A549 (cell line): Measurements from ENCODE around the gene NXN.

Experiments
- CTCF ChIP-seq: fragments of >200 bp; sonication (Bioruptor Twin); formaldehyde crosslinking; IDR thresholded peaks from 3 replicates; pipeline ENCODE4 v1.5.1; 2016
- EHF ChIP-seq: fragments of 250-450 bp; sonication (Bioruptor Pico); IDR thresholded peaks from 2 replicates; pipeline ENCODE4 v1.5.0; 2020; ENCODE audit warnings: mild to moderate bottlenecking
- EHMT2 ChIP-seq: fragments of 200-600 bp; sonication (generic); IDR thresholded peaks from 2 replicates; pipeline ENCODE4 v1.6.1; 2016; ENCODE audit warnings: antibody characterized with exemption, low read depth, mild to moderate bottlenecking, moderate library complexity
- EP300 ChIP-seq, 2 experiments: fragments of >200 bp; sonication (Bioruptor Twin); formaldehyde crosslinking; IDR thresholded peaks; 2 replicates in 1 of 2; 3 replicates in 1 of 2; pipeline ENCODE4 v1.6.1; 2016 to 2017
- HDAC2 ChIP-seq: fragments of 200-600 bp; sonication (generic); IDR thresholded peaks from 2 replicates; pipeline ENCODE4 v1.6.1; 2016
- HOXA7 ChIP-seq: fragments of 250-450 bp; sonication (Bioruptor Pico); IDR thresholded peaks from 2 replicates; pipeline ENCODE4 v1.5.0; 2020; ENCODE audit warnings: mild to moderate bottlenecking, moderate library complexity
- MAX ChIP-seq: IDR thresholded peaks from 2 replicates; pipeline ENCODE4 v1.6.1; 2012
- POLR2A ChIP-seq: IDR thresholded peaks from 2 replicates; pipeline ENCODE4 v1.6.1; 2012; ENCODE audit warnings: mild to moderate bottlenecking, low read length
- REST ChIP-seq: fragments of 200-600 bp; sonication (generic); IDR thresholded peaks from 2 replicates; pipeline ENCODE4 v1.6.1; 2016; ENCODE audit warnings: antibody characterized with exemption, mild to moderate bottlenecking, moderate library complexity
- RFX5 ChIP-seq: fragments of 450-650 bp; IDR thresholded peaks from 2 replicates; pipeline ENCODE4 v1.7.1; 2014; ENCODE audit warnings: antibody characterized with exemption, mild to moderate bottlenecking, moderate library complexity
- USF2 ChIP-seq: fragments of 450-650 bp; IDR thresholded peaks from 2 replicates; pipeline ENCODE4 v1.6.1; 2014; ENCODE audit warnings: antibody characterized with exemption
- ZSCAN20 ChIP-seq: fragments of 250-450 bp; sonication (Bioruptor Pico); IDR thresholded peaks from 2 replicates; pipeline ENCODE4 v1.8.0; 2022; ENCODE audit warnings: mild to moderate bottlenecking, moderate library complexity

GRCh38 chr17:860805-861204 is 118.8 kb downstream of the NXN start:
- no peak for TF ChIP-seq CTCF
- TF ChIP-seq ZSCAN20 (CRISPR knock-in tag), result no peak
- no peak for TF ChIP-seq POLR2A
- no peak for TF ChIP-seq RFX5
- no peak for TF ChIP-seq HDAC2
- no peak for TF ChIP-seq MAX
- TF ChIP-seq HOXA7 (CRISPR knock-in tag), result no peak
- TF ChIP-seq USF2, result no peak
- TF ChIP-seq EHMT2, result no peak
- no peak for TF ChIP-seq EHF (CRISPR knock-in tag)
- TF ChIP-seq REST, result no peak
- TF ChIP-seq EP300 (IDR thresholded peaks at IDR 0.05), result no peak
